ENCODE data around the gene ABCC4. TPM values are rescaled to one million over a fixed set of nuclear protein-coding genes. Genes with fewer than 3 reads are reported as not detected.

ABCC4 gene
- total RNA-seq, 4 donors from 2014 or later, result 15.8 to 26.0 (median 23.8) TPM

- TF ChIP-seq EP300 (IDR thresholded peaks at IDR 0.05; ENCODE audit: low read depth), result no peak
- no peak for TF ChIP-seq POLR2A (IDR thresholded peaks at IDR 0.05)
- TF ChIP-seq POLR2AphosphoS5 (IDR thresholded peaks at IDR 0.05), result no peak
- TF ChIP-seq CTCF (IDR thresholded peaks at IDR 0.05), result no peak
- in situ Hi-C loops (cut with MboI; ENCODE audit: low pct_ligation_motif_present in 1 of 4, low pct_unique_long_range_greater_than_20kb in 1 of 4, low sequenced_read_pairs in 3 of 4) (no loop called here), intact Hi-C loops (cut with DNase I; ENCODE audit: low total_unique reads) (loop anchor here (5.0 kb wide), 1 partner anchor 47 kb away; no protein-coding TSS in a partner anchor)
- 70 to 93% methylated on average over 2 to 3 of the region's 3 CpGs for WGBS, 2 donors (ENCODE audit: low coverage in 1 of 2)
- no peaks in the 10 kb centered on the region for H3K9me3 ChIP-seq
- no peaks in the 10 kb centered on the region for H3K36me3 ChIP-seq
- H3K4me3 ChIP-seq, result no peak overlapping the region
- H3K4me1 ChIP-seq, result peaks cover 6 to 29% (median 11%) of the 10 kb centered on the region in 4 donors
- no peaks in the 10 kb centered on the region for H3K27me3 ChIP-seq
- H3K27ac ChIP-seq, result no peak overlapping the region
- DNase-seq, result no peak
These were observed 71.4 kb downstream of the ABCC4 start for GRCh38 chr13:95229855-95230254.

GRCh38 chr13:95228130-95228529, 73.1 kb downstream of the ABCC4 start:
- DNase-seq, result no peak
- intact Hi-C loops (cut with DNase I; ENCODE audit: low total_unique reads) (no loop called here), in situ Hi-C loops (cut with MboI; ENCODE audit: low pct_ligation_motif_present in 1 of 4, low pct_unique_long_range_greater_than_20kb in 1 of 4, low sequenced_read_pairs in 3 of 4) (no loop called here)
- H3K4me1 ChIP-seq, result peaks cover 6 to 29% (median 11%) of the 10 kb centered on the region in 4 donors
- peak overlapping the region; percentile 18 to 63 (median 47) for H3K27ac ChIP-seq
- no peaks in the 10 kb centered on the region for H3K9me3 ChIP-seq
- 71 to 92% methylated on average over 3 to 5 of the region's 5 CpGs for WGBS, 2 donors (ENCODE audit: low coverage in 1 of 2)
- H3K36me3 ChIP-seq, result no peaks in the 10 kb centered on the region
- no peaks in the 10 kb centered on the region for H3K27me3 ChIP-seq
- TF ChIP-seq POLR2AphosphoS5 (IDR thresholded peaks at IDR 0.05) (no peak), CTCF (IDR thresholded peaks at IDR 0.05) (no peak), EP300 (IDR thresholded peaks at IDR 0.05; ENCODE audit: low read depth) (no peak), POLR2A (IDR thresholded peaks at IDR 0.05) (no peak)
- no peak overlapping the region for H3K4me3 ChIP-seq

- TF ChIP-seq POLR2AphosphoS5 (IDR thresholded peaks at IDR 0.05), result no peak
- TF ChIP-seq EP300 (IDR thresholded peaks at IDR 0.05; ENCODE audit: low read depth), result no peak
- no peak for TF ChIP-seq POLR2A (IDR thresholded peaks at IDR 0.05)
- TF ChIP-seq CTCF (IDR thresholded peaks at IDR 0.05), result no peak
- DNase-seq, result no peak
- WGBS, 2 donors (ENCODE audit: low coverage in 1 of 2), result 34 to 75% methylated on average over 3 to 4 of the region's 4 CpGs
- H3K9me3 ChIP-seq, result no peaks in the 10 kb centered on the region
- no peak overlapping the region for H3K4me3 ChIP-seq
- in situ Hi-C loops (cut with MboI; ENCODE audit: low pct_ligation_motif_present in 1 of 4, low pct_unique_long_range_greater_than_20kb in 1 of 4, low sequenced_read_pairs in 3 of 4), result no loop called here
- intact Hi-C loops (cut with DNase I; ENCODE audit: low total_unique reads), result no loop called here
- no peaks in the 10 kb centered on the region for H3K36me3 ChIP-seq
- H3K4me1 ChIP-seq, result peaks cover 6 to 37% (median 11%) of the 10 kb centered on the region in 4 donors
- peak overlapping the region; percentile 18 to 63 (median 50) for H3K27ac ChIP-seq
- H3K27me3 ChIP-seq, result no peaks in the 10 kb centered on the region
These were observed 74.1 kb downstream of the ABCC4 start for GRCh38 chr13:95226932-95227695.

- 69% methylated on average over 1 to 5 of the region's 5 CpGs for WGBS, 2 donors (ENCODE audit: low coverage in 1 of 2)
- H3K9me3 ChIP-seq, result no peaks in the 10 kb centered on the region
- TF ChIP-seq EP300 (IDR thresholded peaks at IDR 0.05; ENCODE audit: low read depth), result no peak
- TF ChIP-seq CTCF (IDR thresholded peaks at IDR 0.05), result no peak
- no peak for TF ChIP-seq POLR2AphosphoS5 (IDR thresholded peaks at IDR 0.05)
- no peak for TF ChIP-seq POLR2A (IDR thresholded peaks at IDR 0.05)
- peak overlapping the region; percentile 18 to 63 (median 50) for H3K27ac ChIP-seq
- in situ Hi-C loops (cut with MboI; ENCODE audit: low pct_ligation_motif_present in 1 of 4, low pct_unique_long_range_greater_than_20kb in 1 of 4, low sequenced_read_pairs in 3 of 4) (no loop called here), intact Hi-C loops (cut with DNase I; ENCODE audit: low total_unique reads) (no loop called here)
- no peak overlapping the region for H3K4me3 ChIP-seq
- no peak for DNase-seq
- H3K27me3 ChIP-seq, result no peaks in the 10 kb centered on the region
- peaks cover 6 to 42% (median 11%) of the 10 kb centered on the region in 4 donors for H3K4me1 ChIP-seq
- no peaks in the 10 kb centered on the region for H3K36me3 ChIP-seq
These were observed 74.8 kb downstream of the ABCC4 start for GRCh38 chr13:95226476-95226875.

All from transverse colon (tissue), 4 donors.